Activated T-cell treated with anti-CD3 and anti-CD28 coated beads, Interleukin-2, amount 50 U/mL, for 72 hours (primary cell): ENCODE measurements around the gene ACSL3. TPM values are rescaled to one million over a fixed set of nuclear protein-coding genes. Genes with fewer than 3 reads are reported as not detected.

ENCODE experiments used
- ATAC-seq, 2 donors: fragments of 150-1000 bp; cut with Tn5 transposase; replicated peaks in 1 of 2; 2 replicates each; pipeline ENCODE4 v1.10.0; 2021; ENCODE audit warnings: moderate library complexity in 2 of 2, mild to moderate bottlenecking in 1 of 2
- DNase-seq, 2 donors: peaks; one replicate each; pipeline ENCODE4 v3.0.0; 2021 to 2022; ENCODE audit warnings: mixed read lengths in 1 of 2
- H3K27ac Mint-ChIP-seq: one replicate; pipeline ENCODE4 v1.8.0; 2022; ENCODE audit warnings: mild to moderate bottlenecking, moderate library complexity, mixed read lengths
- H3K27me3 Mint-ChIP-seq: one replicate; pipeline ENCODE4 v1.8.0; 2022; ENCODE audit warnings: low read depth, mixed read lengths
- H3K36me3 Mint-ChIP-seq, 2 donors: one replicate each; pipeline ENCODE4 v1.8.0; 2022; ENCODE audit warnings: mixed read lengths in 2 of 2, mild to moderate bottlenecking in 1 of 2; ENCODE audit not compliant: insufficient read depth in 2 of 2
- H3K4me1 Mint-ChIP-seq: one replicate; pipeline ENCODE4 v1.8.0; 2022; ENCODE audit warnings: low read depth, mixed read lengths
- H3K4me3 Mint-ChIP-seq, 2 donors: one replicate each; pipeline ENCODE4 v1.8.0; 2022; ENCODE audit warnings: mild to moderate bottlenecking in 2 of 2, mixed read lengths in 2 of 2, moderate library complexity in 2 of 2
- H3K9me3 Mint-ChIP-seq, 2 donors: one replicate each; pipeline ENCODE4 v1.8.0; 2022; ENCODE audit warnings: mixed read lengths in 2 of 2
- total RNA-seq, 2 donors: library from RNA; stranded (reverse); gene quantifications; one replicate each; pipeline ENCODE4 v1.2.3, GENCODE V29; 2022

ACSL3 gene
- total RNA-seq, 2 donors from 2014 or later: 63.3 to 69.3 TPM

- Mint-ChIP-seq H3K27me3 (peaks cover 5% of the 10 kb centered on the region), H3K27ac (no peak overlapping the region), H3K4me3 (no peak overlapping the region), H3K36me3 (no peaks in the 10 kb centered on the region), H3K9me3 (no peaks in the 10 kb centered on the region), H3K4me1 (peaks cover 12% of the 10 kb centered on the region)
- DNase-seq (no peak), ATAC-seq (peak in 1 of 2 donors; percentile 33)
Observed at GRCh38 chr2:222946700-222947287, 86.0 kb downstream of the ACSL3 start.

- peaks cover 12% of the 10 kb centered on the region for H3K27me3 Mint-ChIP-seq
- no peaks in the 10 kb centered on the region for H3K36me3 Mint-ChIP-seq
- no peak overlapping the region for H3K27ac Mint-ChIP-seq
- ATAC-seq (no peak), DNase-seq (no peak)
- no peaks in the 10 kb centered on the region for H3K4me1 Mint-ChIP-seq
- H3K9me3 Mint-ChIP-seq: no peaks in the 10 kb centered on the region
- H3K4me3 Mint-ChIP-seq: no peak overlapping the region
Observed at GRCh38 chr2:222949073-222949472, 88.2 kb downstream of the ACSL3 start.

- peaks cover 17% of the 10 kb centered on the region for H3K27me3 Mint-ChIP-seq
- H3K4me1 Mint-ChIP-seq: no peaks in the 10 kb centered on the region
- no peak overlapping the region for H3K4me3 Mint-ChIP-seq
- DNase-seq (no peak), ATAC-seq (no peak)
- no peak overlapping the region for H3K27ac Mint-ChIP-seq
- H3K36me3 Mint-ChIP-seq: no peaks in the 10 kb centered on the region
- H3K9me3 Mint-ChIP-seq: no peaks in the 10 kb centered on the region
Observed at GRCh38 chr2:222949690-222950323, 89.0 kb downstream of the ACSL3 start.

- DNase-seq (no peak), ATAC-seq (peak; percentile 27 to 35)
- H3K36me3 Mint-ChIP-seq: no peaks in the 10 kb centered on the region
- no peak overlapping the region for H3K27ac Mint-ChIP-seq
- H3K9me3 Mint-ChIP-seq: no peaks in the 10 kb centered on the region
- peaks cover 17% of the 10 kb centered on the region for H3K27me3 Mint-ChIP-seq
- no peaks in the 10 kb centered on the region for H3K4me1 Mint-ChIP-seq
- H3K4me3 Mint-ChIP-seq: peak overlapping the region; percentile 4 to 16
Observed at GRCh38 chr2:222950638-222951285, 89.9 kb downstream of the ACSL3 start.

- H3K4me1 Mint-ChIP-seq: no peaks in the 10 kb centered on the region
- no peaks in the 10 kb centered on the region for H3K9me3 Mint-ChIP-seq
- H3K27me3 Mint-ChIP-seq: peaks cover 17% of the 10 kb centered on the region
- ATAC-seq (no peak), DNase-seq (no peak)
- no peak overlapping the region for H3K27ac Mint-ChIP-seq
- H3K36me3 Mint-ChIP-seq: no peaks in the 10 kb centered on the region
- H3K4me3 Mint-ChIP-seq: no peak overlapping the region
Observed at GRCh38 chr2:222952204-222952603, 91.4 kb downstream of the ACSL3 start.

- DNase-seq (no peak), ATAC-seq (no peak)
- no peak overlapping the region for H3K27ac Mint-ChIP-seq
- H3K4me3 Mint-ChIP-seq: no peak overlapping the region
- H3K4me1 Mint-ChIP-seq: peaks cover 3% of the 10 kb centered on the region
- H3K9me3 Mint-ChIP-seq: no peaks in the 10 kb centered on the region
- peaks cover 23% of the 10 kb centered on the region for H3K27me3 Mint-ChIP-seq
- H3K36me3 Mint-ChIP-seq: no peaks in the 10 kb centered on the region
Observed at GRCh38 chr2:222955008-222955407, 94.2 kb downstream of the ACSL3 start.

- Mint-ChIP-seq H3K27ac (no peak overlapping the region), H3K27me3 (peaks cover 11% of the 10 kb centered on the region), H3K4me1 (peaks cover 9% of the 10 kb centered on the region), H3K36me3 (no peaks in the 10 kb centered on the region), H3K9me3 (no peaks in the 10 kb centered on the region), H3K4me3 (no peak overlapping the region)
- no peak for DNase-seq
- no peak for ATAC-seq
Observed at GRCh38 chr2:222959358-222959757, 98.5 kb downstream of the ACSL3 start.

GRCh38 chr2:222960126-222960525 is 99.3 kb downstream of the ACSL3 start:
- Mint-ChIP-seq H3K4me3 (no peak overlapping the region), H3K27ac (peak overlapping the region; percentile 24), H3K27me3 (peaks cover 9% of the 10 kb centered on the region), H3K4me1 (peaks cover 9% of the 10 kb centered on the region), H3K36me3 (no peaks in the 10 kb centered on the region), H3K9me3 (no peaks in the 10 kb centered on the region)
- peak; percentile 85 to 88 for ATAC-seq
- peak in 1 of 2 donors; percentile 15 for DNase-seq

- H3K9me3 Mint-ChIP-seq: no peaks in the 10 kb centered on the region
- no peak for ATAC-seq
- DNase-seq: no peak
- H3K27me3 Mint-ChIP-seq: peaks cover 9% of the 10 kb centered on the region
- H3K4me3 Mint-ChIP-seq: no peak overlapping the region
- H3K27ac Mint-ChIP-seq: no peak overlapping the region
- no peaks in the 10 kb centered on the region for H3K36me3 Mint-ChIP-seq
- H3K4me1 Mint-ChIP-seq: peaks cover 9% of the 10 kb centered on the region
Observed at GRCh38 chr2:222963641-222964040, 102.8 kb downstream of the ACSL3 start.

- Mint-ChIP-seq H3K36me3 (no peaks in the 10 kb centered on the region), H3K9me3 (no peaks in the 10 kb centered on the region), H3K27me3 (peaks cover 7% of the 10 kb centered on the region), H3K4me3 (no peak overlapping the region), H3K27ac (no peak overlapping the region), H3K4me1 (peaks cover 9% of the 10 kb centered on the region)
- DNase-seq: no peak
- no peak for ATAC-seq
Observed at GRCh38 chr2:222964376-222965031, 103.7 kb downstream of the ACSL3 start.

- H3K9me3 Mint-ChIP-seq: no peaks in the 10 kb centered on the region
- no peak overlapping the region for H3K4me3 Mint-ChIP-seq
- no peaks in the 10 kb centered on the region for H3K36me3 Mint-ChIP-seq
- DNase-seq (no peak), ATAC-seq (no peak)
- no peaks in the 10 kb centered on the region for H3K27me3 Mint-ChIP-seq
- H3K27ac Mint-ChIP-seq: no peak overlapping the region
- H3K4me1 Mint-ChIP-seq: peaks cover under 1% of the 10 kb centered on the region
Observed at GRCh38 chr2:222965555-222965954, 104.7 kb downstream of the ACSL3 start.

- no peak overlapping the region for H3K27ac Mint-ChIP-seq
- H3K36me3 Mint-ChIP-seq: no peaks in the 10 kb centered on the region
- no peak overlapping the region for H3K4me3 Mint-ChIP-seq
- H3K9me3 Mint-ChIP-seq: no peaks in the 10 kb centered on the region
- no peaks in the 10 kb centered on the region for H3K27me3 Mint-ChIP-seq
- no peak for DNase-seq
- no peaks in the 10 kb centered on the region for H3K4me1 Mint-ChIP-seq
- ATAC-seq: no peak
Observed at GRCh38 chr2:222968550-222969155, 107.8 kb downstream of the ACSL3 start.

- H3K4me1 Mint-ChIP-seq: no peaks in the 10 kb centered on the region
- H3K4me3 Mint-ChIP-seq: no peak overlapping the region
- H3K36me3 Mint-ChIP-seq: no peaks in the 10 kb centered on the region
- DNase-seq (no peak), ATAC-seq (no peak)
- no peaks in the 10 kb centered on the region for H3K27me3 Mint-ChIP-seq
- no peaks in the 10 kb centered on the region for H3K9me3 Mint-ChIP-seq
- no peak overlapping the region for H3K27ac Mint-ChIP-seq
Observed at GRCh38 chr2:222969491-222969890, 108.7 kb downstream of the ACSL3 start.
